ENCODE results near the gene AAGAB. TPM values are rescaled to one million over a fixed set of nuclear protein-coding genes. Genes with fewer than 3 reads are reported as not detected.
A peak's percentile ranks its signal among the peaks of the same experiment; 100 is the strongest.
"Not testable (repeated sequence)": the region's sequence is repeated elsewhere in the genome, so short reads cannot be mapped to it uniquely, and the experiment has no call there.

The AAGAB gene, protein sequence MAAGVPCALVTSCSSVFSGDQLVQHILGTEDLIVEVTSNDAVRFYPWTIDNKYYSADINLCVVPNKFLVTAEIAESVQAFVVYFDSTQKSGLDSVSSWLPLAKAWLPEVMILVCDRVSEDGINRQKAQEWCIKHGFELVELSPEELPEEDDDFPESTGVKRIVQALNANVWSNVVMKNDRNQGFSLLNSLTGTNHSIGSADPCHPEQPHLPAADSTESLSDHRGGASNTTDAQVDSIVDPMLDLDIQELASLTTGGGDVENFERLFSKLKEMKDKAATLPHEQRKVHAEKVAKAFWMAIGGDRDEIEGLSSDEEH
- total RNA-seq, result 21.5 TPM

DNA sequence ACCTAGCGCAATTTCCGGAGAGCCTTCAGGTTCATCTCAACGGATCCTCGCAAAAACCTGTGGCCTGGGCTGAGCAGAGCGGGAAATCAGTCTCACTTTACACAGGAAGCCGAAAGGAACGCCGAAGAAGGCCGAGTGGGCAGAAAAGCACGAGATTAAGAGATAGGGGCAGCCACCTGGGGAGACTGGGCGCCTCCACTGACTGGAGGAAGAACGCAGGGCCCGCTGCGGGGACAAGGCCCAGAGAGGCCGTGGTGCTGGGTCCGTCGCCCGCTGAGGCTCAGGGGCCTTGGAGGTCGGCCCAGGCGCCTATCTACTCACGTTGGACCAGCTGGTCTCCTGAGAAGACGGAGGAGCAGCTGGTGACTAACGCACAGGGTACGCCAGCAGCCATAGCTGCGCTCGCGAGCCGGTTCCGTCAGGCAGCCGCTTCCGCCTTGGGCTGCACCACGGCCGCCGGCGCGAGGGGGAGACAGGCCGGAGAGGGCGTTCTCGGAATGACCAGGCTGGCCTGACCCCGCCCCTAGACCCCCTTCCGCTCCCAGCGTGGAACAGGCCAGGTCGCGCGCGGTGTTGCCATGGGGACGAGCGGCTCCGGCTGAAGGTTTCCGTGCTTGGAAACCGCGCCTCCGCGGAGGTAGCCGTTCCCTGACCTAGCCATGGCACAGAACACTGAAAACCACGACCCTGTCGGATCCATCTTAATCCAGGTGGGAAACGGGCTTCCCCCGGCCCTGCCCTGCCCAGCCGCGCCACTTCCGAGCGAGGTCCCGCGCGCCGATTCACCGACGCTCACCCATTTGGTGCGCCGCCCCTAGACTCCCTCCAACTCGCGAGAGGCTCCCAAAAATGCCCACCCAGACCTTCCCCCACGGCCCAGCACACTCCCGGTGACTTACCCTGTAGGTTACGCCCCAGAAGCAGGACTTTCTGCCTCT is at the start of gene AAGAB, which contains the start of gene IQCH:
AAGAB (minus strand) TSS at position 424 of the 938 bp plus-strand sequence; CDS start at position 394, 30 bp downstream.
IQCH (plus strand) TSS at position 549 of the 938 bp plus-strand sequence; CDS start at position 660, 111 bp downstream.
- DNase-seq (ENCODE audit: low read depth in 2 of 3, low spot score in 2 of 3), result peak; percentile 82 to 97 (median 97)

DNA sequence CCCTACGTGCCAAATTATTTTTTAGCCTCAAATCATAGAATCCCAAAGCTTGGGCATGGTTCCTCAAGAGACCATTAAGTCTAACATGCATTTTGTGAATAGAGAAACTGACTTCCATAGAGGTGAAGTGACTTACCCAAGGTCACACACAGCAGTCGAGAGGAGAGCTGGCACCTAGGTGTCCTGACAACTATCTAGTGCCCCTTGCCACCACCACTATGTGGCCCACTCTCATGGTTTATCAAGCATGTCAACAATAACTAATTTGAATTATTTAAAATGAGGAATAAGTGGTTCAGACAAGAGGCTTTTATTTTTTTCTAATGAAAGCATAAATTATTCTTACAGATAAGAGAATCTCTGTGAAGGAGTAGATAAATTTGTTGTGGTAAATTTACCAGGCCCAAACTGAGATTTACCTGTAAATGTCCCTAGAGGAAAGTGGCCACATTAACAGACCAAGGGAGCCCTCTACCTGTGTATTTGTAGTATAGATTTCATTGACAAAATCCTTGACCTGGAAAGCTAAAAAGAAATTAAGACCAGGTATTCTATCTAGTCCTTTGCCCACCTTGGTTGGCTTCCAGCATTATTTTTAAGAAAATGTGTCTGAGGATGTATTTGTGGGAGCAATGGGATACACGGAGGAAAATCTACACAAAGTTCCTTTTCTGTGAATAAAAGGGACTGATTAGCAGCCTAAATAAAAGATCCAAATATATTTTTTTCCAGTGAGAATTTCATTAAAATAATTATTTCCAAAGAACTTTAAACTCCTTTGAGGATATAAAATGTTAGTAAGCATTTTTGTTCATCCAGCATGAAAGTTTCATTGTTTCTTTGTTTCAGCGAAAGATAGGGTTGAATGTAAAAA is 49.3 kb upstream of the AAGAB start:
- peak in 2 of 3 donors; percentile 35 to 63 for DNase-seq (ENCODE audit: low read depth in 2 of 3, low spot score in 2 of 3)

DNA sequence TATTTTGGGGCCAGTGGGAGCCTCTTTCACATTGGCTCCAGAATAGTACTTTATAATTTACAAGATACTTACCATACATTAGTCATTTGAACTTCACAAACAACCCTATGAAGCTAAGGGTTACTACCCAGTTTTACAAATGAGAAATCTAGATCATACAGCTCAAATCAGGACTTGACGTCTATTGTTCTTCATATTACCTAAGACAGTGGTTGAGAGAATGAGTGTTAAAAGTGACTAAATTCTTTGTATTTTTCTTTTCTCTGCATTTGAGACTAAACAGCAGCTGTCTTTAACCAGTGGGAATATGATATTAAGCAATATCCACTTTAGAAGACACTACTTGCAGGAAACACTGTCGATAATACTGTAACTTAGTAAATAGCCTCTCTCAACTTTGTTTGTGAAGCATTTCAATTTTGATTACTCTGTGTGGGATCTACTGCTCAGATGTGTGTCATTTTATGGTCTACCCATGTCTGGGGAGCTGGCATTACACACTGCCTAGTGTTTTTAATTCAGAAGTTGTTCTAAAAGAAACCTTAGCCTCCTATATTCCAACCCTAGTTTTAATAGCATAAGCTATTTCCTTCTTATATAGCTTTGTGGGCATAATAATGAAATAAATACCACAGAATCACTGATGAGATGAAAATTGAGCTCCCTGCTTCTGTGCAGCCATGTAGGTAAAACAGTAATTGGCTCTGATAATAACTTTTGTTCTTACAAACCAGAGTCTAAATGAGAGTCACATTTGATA is 46.0 kb upstream of the AAGAB start:
- no peak for DNase-seq (ENCODE audit: low read depth in 2 of 3, low spot score in 2 of 3)

DNA sequence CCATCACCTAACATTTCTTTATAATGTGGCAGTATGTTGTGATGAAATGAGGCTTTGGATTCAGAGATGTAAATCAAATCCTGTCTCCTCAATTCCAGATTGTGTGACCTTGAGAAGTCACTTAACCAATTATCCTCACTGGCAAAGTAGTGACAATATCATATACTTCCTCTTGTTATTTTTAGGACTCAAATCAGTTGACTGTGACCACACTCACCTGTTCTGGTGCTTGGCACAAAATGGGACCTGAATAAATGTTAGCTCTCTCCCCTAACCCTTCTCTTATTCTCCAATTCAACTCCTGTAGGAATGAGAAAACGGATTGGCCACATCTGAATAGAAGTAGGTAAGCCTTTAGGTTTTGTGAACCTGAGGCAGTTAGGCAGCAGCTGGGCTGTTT is 42.2 kb upstream of the AAGAB start:
- no peak for DNase-seq (ENCODE audit: low read depth in 2 of 3, low spot score in 2 of 3)

DNA sequence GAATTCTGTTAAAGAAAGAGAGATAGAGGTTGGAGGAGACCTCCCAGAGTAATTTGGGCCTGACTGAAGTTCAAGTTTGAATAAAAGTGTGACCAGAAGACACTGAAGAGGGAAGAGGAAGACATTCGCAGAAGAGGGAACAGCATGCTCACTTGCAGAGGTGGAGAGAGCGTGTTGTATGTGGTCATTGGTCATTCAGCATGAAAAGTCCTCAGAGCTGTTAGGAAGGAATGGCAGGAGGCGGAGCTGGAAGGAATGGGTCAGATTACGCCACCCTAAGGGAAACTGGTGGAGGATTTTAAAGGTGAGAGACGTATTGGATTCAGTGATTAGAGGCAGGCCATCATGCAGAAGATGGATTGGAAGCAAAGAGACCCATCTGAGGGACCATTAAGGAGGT is 41.7 kb upstream of the AAGAB start:
- DNase-seq (ENCODE audit: low read depth in 2 of 3, low spot score in 2 of 3), result no peak

DNA sequence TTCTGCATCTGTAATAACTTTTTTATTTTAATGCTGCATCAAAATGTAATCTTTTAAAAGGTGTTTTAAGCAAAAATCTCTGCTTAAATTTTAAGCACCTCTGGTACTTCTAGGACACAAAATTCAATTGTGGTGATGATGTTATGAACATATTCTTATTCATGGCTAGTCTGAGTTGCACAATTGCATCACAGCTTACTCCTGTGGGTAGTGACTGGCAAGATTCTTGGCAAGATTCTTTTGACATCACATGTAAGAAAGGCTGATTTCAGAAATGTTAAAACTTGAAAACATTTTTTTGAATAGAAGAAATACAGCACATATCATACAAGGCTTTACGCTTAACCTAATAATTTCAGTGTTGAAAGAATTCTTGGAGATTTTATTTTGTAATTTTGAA is 35.9 kb upstream of the AAGAB start:
- DNase-seq (ENCODE audit: low read depth in 2 of 3, low spot score in 2 of 3), result no peak

DNA sequence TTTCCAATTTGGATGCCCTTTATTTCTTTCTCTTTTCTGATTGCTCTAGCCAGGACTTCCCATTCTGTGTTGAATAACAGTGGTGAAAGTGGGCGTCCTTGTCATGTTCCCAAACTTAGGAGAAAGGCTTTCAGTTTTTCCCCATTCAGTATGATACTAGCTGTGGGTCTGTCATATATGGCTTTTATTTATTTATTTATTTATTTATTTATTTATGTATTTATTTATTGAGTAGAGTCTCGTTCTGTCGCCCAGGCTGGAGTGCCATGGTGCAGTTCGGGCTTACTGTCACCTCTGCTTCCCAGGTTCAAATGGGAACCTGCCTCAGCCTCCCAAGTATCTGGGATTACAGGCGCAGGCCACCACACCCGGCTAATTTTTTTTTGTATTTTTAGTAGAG is 31.9 kb upstream of the AAGAB start:
- not testable (repeated sequence) for DNase-seq (ENCODE audit: low read depth in 2 of 3, low spot score in 2 of 3)

DNA sequence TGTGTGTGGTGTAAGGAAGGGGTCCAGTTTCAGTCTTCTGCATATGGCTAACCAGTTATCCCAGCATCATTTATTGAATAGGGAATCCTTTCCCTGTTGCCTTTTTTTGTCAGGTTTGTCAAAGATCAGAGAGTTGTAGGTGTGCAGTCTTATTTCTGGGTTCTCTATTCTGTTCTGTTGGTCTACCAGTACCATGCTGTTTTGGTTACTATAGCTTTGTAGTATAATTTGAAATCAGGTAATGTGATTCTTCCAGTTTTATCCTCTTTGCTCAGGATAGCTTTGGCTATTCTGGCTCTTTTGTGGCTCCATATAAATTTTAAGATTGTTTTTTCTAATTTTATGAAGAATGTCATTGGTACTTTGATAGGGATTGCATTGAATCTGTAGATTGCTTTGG is 31.2 kb upstream of the AAGAB start:
- DNase-seq (ENCODE audit: low read depth in 2 of 3, low spot score in 2 of 3), result not testable (repeated sequence)

DNA sequence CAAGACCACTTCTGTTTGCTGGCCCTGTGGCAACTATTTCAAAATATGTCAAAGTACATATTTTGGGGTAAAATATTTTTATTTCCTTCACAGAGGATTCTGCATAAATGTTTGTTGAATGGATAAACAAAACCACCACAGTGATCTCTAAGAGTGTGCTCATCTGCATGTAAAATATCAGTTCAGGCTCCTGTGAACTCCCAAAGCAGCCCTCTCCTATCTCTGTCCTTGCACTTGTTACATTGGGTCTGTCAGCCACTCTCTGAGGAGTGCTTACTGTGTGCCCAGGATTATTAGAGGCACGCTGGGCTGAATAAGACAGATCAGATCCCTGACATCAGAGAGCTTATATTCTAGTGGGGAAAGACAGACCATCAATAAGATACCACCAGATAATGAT is 27.3 kb upstream of the AAGAB start:
- DNase-seq (ENCODE audit: low read depth in 2 of 3, low spot score in 2 of 3), result no peak

DNA sequence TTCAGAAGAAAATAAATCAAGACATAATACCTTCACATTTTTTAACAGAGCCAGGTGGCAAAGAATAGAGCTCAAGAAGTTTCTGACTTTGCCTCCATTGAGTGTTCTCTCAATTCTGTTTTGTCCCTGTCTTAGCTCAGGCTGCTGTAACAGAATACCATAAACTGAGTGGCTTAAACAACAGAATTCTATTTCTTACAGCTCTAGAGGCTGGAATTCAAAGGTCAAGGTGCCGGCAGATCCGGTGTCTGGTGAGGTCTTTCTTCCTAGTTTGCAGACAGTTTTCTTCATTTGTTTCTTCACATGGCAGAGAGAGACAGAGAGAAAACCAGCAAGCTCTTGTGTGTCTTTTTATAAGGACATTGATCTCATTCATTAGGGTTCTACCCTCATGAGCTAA is 25.8 kb upstream of the AAGAB start:
- DNase-seq (ENCODE audit: low read depth in 2 of 3, low spot score in 2 of 3), result no peak

DNA sequence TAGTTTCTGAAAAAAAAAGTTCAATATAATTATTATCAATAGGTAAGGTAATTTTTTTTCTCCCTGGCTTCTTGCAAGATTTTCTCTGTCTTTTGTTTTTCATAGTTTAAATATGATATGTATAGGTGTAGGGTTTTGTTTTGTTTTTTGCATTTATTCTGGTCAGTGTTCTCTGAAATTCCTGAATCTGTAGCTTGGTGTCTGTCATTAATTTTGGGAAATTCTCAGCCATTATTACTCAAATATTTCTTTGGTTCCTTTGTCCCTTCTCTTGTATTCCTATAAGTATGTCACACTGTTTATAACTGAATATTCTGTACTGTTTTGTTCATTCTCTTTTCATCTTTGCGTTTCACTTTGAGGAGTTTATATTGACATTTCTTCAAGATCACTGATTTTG is 22.2 kb upstream of the AAGAB start:
- DNase-seq (ENCODE audit: low read depth in 2 of 3, low spot score in 2 of 3), result no peak

DNA sequence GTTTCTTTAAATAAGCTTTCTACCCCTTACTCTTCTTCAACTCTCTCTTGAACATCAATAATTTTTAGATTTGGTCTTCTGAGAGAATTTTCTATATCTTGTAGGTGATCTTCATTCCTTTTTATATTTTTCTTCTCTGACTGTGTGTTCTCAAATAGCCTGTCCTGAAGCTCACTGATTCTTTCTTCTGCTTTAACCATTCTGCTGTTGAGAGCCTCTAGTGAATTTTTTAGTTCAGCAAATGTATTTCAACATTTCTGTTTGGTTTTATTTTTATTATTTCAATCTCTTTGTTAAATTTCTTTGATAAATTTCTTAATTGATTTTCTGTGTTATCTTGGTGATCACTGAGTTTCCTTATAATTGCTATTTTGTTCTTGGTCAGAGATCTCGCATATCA is 19.8 kb upstream of the AAGAB start:
- DNase-seq (ENCODE audit: low read depth in 2 of 3, low spot score in 2 of 3), result no peak

DNA sequence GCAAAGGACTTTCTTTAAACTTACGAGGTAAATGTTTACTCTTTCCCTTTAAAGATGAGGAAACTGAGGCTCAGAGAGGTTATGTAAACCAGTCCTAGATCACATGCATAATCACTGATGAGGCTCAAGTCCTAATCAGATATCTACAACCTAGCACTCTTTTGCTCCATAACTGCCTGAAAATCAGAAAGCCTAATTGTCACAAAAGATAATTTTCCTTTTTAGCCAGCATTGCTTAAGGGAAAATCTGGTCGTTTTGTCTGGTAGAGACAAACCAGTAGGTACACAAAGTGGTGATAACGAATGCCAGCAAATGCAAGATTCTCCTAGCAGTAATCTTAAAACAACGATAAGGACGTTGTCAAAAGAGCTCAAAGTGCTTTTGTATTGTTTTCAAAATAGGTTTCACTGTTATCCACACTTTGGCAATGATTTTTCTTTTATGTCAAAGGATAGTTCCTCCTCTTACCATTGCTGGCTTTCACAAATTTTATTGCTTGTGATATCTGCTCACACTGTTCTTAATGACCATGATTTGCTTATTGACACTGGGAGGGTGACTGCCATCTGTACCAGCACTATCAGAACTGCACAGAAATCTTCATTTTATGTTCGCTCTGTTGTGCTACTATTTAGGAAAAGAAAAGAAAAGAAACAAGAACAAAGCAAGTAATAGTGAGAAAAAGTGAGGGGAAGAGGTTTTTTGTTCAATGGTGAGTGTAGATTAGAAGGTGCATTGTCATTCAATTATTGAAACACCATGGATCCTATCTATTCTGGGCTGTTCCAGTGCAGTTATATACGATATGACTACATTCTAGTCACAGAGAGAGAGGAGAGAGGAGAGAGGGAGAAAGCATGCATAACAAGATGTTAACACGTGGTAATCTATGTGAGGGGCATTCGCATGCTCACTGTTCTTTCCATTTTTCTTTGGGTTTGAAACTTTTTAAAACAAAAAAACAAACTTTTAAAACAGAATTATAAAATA is 13.8 kb upstream of the AAGAB start:
- DNase-seq (ENCODE audit: low read depth in 2 of 3, low spot score in 2 of 3), result no peak

DNA sequence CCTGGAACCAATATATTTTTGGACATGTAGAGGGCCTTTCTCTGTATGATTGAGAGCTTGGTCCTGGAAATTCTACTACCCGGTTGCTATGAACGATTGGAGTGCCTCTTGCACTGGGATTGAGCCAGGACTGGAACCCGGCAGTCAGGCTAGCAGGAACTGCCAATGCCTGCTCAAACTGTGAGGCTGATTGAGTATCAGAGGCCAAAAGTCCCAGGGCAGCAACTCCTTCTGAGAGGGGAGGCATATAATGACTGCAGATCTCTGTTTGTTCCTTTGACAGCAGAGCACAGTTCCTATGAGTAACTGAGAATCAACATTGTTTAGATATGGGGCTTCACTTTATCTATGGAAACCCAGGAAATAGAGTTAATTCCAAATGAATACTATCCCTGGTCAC is 13.0 kb upstream of the AAGAB start:
- no peak for DNase-seq (ENCODE audit: low read depth in 2 of 3, low spot score in 2 of 3)

DNA sequence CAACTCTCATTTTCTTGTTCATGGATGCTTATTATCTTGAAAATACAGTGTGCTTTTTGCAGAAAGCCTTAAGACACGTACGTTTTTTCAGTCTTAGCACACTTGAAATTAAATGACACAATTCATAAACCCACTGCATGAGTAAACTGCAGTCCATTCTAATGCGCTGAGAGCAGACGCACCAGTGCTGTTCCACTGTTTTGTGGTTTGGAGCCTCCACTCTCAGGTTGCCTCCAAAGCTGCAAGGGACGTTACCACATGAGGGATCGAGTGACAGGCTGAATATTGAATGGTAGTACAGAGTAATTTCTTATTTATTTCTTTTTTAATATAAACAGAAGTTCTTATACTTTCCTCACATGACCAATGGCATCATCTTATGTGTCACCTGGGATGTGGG is 12.4 kb upstream of the AAGAB start:
- no peak for DNase-seq (ENCODE audit: low read depth in 2 of 3, low spot score in 2 of 3)

DNA sequence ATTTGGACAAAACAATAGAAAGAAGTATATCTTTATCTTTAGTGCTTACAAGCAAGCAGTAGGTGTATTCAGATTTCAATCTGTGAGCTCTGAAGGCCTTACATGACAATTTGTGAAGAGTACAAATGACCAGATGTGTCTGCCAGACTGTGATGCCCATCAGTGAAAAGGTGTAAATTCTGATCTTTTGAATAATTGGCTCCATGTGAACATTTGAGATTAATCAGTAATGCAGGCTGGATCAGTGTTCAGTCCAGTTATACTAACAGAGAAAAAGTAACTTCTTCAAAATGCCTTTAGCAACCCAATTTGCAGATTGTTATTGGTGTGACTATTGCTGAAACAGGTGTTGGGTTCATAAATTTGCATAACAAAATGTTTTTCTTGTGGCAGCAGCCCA is 5.3 kb upstream of the AAGAB start:
- no peak for DNase-seq (ENCODE audit: low read depth in 2 of 3, low spot score in 2 of 3)

DNA sequence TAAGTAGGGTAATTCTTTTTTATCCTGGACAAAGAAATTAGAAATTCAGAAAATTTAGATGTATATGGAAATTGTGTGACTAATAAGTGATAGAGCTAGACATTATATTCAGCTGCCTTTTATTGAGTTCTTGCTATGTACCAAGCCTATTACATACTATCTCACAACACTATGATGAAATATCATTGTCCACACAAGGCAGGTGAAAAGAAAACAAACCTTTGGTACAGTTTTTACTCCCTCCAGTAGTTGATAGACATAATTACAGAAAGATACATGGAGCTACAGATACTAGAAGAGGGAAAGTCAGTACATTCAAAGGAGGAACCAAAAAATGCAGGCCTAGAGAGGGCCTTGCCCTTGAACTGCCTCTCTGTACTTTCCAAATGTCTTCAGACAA is 4.9 kb upstream of the AAGAB start:
- DNase-seq (ENCODE audit: low read depth in 2 of 3, low spot score in 2 of 3), result no peak

DNA sequence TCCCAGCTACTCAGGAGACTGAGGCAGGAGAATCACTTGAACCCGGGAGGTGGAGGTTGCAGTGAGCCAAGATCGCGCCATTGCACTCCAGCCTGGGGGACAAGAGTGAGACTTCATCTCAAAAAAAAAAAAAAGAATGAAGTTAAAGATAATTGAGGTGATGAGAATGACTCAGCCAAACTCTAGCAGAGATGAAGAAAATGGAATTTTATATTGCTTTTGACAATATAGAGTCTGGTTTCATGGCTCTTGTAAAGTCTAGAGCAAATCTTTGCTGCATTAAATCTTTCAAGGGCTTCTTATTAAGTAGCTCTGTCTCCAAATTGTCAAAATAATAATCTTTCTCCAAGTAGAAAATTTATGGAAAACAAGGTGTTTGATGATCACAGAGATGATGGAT is 4.0 kb upstream of the AAGAB start:
- DNase-seq (ENCODE audit: low read depth in 2 of 3, low spot score in 2 of 3), result not testable (repeated sequence)

DNA sequence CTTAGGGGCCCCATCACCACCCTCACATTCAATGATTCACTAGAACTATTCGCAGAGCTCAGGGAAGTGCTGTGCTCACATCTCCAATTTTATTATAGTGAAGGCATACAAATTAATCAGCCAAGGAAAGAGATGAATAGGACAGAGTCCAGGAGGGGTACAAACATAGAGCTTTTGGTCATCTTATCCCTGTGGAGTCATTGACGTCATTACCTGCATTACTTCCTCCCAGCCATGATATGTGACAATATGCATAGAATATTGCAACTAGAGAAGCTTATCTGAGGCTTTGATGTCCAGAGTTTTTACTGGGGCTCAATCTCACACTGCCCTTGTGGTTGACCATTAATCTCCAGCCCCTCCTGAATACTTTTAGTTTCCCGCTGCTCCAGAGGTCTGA is 1.6 kb upstream of the AAGAB start:
- DNase-seq (ENCODE audit: low read depth in 2 of 3, low spot score in 2 of 3), result no peak
